ENCODE measurements around the gene SPTB.

- TF ChIP-seq EZH2phosphoT487 (IDR thresholded peaks at IDR 0.05; ENCODE audit: borderline replicate concordance, low read length) (no peak), CTCF (IDR thresholded peaks at IDR 0.05; ENCODE audit: low read depth, low read length, poor library complexity, severe bottlenecking) (no peak)
Measured at GRCh38 chr14:64928239-64929013, 48.7 kb upstream of the SPTB start.

Measured in DOHH2 (cell line).